DMS 273 (cell line): Measurements from ENCODE around the gene AIFM1.

Experiments used
- DNase-seq: peaks from one replicate; lab custom pipeline; 2025; ENCODE audit not compliant: unreplicated experiment; lab: John Stamatoyannopoulos, UW

The AIFM1 gene

GRCh38 chrX:130171446-130172126 is 5.9 kb upstream of the AIFM1 start, which contains the start of gene RAB33A:
RAB33A (plus strand) TSS chrX:130171962; CDS start chrX:130172063, 101 bp downstream.
- peak; percentile 48 for DNase-seq

GRCh38 chrX:130170752-130171445 is 5.3 kb upstream of the AIFM1 start:
- DNase-seq, result peak; percentile 75

DNA sequence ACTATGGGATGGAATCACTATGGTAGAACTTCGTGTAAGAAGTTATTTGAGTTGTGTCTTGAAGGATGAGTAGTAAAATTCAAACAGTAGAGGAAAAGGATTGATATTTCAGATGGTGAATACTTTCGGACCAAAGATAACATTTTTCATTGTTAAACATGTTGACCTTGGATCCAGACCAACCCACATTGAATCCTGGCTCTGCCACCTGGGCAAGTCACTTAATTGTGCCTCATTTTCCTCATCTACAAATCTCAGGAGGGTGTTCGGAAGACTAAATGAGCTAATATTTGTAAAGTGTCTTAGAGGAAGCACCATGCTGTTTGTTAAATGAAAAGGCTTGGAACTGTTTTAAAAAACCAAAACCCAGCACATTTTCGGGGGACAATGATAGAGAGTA is 1.4 kb upstream of the AIFM1 start:
- DNase-seq, result no peak

DNA sequence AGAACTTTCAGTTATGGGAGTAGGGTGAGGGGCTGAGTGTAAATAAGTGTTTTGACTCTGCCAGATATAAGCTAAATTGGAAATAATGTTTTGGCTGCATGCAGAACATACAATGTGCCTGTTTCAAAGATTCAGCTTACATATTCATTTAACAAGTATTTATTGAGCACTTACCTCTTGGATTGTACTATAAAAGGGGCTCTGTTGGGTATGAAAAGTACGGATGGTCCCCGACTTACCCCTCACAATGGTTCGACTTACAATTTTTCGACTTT is 799 bp upstream of the AIFM1 start:
- DNase-seq, result no peak

DNA sequence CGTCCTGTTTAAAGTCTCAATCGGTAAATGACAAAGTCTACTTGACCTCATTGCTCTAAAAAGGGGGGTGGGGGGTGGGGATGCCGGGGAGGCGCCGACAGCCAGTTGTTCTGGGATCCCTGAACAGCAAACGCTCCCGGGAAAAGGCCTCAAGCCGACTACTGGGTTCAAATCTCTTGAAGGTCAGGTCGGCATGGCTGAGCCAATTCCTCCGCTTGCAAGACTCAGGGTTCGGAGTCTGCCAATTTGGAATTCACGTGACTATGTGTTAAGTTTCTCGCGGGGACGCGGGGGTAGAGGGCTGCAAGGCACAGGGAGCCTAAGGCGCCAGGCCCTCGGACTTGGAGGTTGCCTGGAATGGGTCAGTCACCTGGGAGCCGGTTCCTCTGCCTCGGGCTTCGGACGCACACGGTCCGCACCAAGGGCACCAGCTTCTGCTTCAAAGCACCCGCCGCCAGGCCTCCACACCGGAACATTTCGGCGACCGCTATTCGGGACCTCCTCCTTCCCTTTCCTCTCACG is 399 bp downstream of the AIFM1 start:
- DNase-seq, result peak; percentile 72

DNA sequence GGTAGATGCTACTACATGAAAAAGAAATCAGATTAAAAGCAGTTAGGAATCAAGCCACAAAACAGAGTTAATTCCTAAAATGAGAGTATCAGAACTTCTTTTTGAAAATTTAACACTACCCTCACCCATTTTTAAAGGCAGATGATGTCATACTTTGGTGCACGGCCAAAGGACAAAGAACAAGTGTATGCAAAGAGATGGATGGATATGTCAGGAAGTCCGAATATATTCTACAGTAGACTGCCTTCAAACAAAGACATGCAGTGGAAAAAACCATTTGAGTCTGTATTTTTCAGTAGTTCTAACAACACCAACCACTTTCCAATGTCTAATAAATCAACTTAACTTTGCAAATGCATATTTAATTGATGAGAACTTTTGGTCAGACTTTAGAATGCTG is 2.2 kb downstream of the AIFM1 start:
- no peak for DNase-seq

DNA sequence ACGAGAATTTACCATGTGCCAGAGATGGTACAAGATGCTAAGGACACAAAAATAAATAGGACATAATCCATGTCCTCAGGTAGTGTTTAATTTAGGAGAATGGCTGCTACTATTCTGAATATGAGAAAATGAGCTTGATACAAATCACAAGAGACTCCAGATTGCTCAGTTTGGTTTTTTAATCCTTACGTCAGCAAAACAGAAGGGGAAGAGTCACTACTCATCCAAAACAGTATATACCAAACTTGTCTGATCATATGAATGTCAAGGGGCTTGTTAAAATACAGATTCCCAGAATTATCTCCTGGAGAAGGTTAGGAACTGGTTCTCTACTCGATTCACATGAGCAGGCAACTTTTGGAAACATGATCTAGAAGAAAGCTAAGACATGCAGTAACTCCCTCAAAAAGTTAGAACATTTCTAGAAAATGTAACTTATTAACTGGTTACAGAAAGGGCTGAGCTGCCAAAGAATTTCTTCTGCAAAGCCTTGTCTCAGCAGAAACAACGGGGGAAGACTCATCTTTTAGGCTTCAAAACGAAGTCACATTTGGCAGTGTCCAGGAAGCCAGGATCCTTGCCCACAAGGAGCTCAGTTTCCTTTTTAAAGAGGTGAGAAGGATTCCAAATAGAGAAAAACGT is 3.4 kb downstream of the AIFM1 start:
- DNase-seq, result no peak

- DNase-seq, result no peak
Measured at GRCh38 chrX:130159776-130160175, 5.9 kb downstream of the AIFM1 start.

DNA sequence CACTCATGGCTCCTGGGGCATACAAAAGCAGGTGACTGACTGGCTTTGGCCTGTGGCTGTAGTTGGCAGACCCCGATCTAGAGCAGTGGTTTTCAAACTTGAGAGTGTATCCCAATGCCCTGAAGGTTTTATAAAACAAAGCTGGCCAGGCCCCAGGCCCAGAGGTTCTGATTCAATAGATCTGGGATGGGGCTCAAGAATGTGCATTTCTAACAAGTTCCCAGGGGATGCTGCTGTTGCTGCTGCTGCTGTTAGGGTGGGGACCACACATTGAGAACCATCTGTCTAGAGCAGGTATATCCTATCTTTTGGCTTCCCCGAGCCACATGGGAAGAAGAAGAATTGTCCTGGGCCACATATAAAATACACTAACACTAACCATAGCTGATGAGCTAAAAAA is 7.3 kb downstream of the AIFM1 start:
- DNase-seq, result no peak

GRCh38 chrX:130155564-130155963 is 10.1 kb downstream of the AIFM1 start:
- no peak for DNase-seq

DNA sequence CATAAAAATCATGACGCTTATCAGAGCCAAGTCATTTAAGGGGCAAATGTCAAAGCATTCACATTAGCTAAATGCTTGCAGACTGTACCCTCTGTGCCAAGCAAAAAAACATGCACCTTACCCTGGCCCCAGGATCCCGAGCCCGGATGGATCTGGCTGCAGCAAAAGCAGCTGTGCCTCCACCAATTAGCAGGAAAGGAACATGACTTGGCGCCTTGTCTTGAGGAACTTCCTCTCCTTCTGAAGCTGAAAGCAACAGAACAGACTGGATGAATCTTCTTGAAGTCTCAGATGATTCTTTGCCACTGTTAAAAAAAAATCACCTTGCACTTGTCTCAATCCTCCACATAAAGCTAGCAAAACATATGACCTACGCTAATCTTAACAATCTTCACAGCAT is 18.0 kb downstream of the AIFM1 start:
- no peak for DNase-seq

DNA sequence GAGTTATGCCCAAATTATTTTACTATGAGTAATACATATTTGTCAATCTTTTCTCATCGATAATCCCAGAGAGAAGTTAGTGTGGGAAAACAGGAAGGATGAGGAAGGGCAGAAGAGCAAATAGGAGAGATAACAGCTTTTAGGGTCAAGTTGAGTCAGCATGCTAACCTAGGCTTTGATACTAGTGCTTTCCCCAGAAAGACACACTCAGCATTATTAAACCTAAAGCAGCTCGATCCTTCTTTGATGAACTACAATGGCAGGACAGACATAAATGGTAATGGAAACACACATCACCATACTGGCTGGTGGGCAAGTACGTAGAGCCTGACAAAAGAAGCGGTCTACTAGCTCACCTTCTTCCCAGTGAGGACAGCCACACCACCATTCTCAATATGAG is 20.5 kb downstream of the AIFM1 start:
- DNase-seq, result no peak

- no peak for DNase-seq
Measured at GRCh38 chrX:130144509-130144908, 21.1 kb downstream of the AIFM1 start.

GRCh38 chrX:130139474-130140201 is 26.0 kb downstream of the AIFM1 start:
- no peak for DNase-seq

GRCh38 chrX:130136961-130137360 is 28.7 kb downstream of the AIFM1 start:
- no peak for DNase-seq

DNA sequence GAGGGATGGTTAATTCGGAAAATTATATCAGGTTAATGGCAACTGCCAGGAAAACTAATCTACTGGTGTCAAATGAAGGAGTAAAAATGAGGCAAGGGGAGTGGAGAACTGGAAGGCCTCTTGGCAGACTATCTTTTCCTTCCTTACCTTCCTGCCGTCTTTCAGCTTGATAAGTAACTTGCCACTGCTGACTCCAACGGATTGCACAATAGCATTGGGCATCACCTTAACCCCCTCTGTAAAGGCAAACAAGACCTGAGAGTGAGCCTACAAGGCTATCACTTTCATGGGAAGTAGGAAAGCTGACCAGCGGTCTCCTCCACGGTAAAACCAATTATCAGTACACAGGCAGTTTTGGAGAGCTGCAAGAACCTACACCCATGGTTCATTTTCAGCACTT is 29.1 kb downstream of the AIFM1 start:
- DNase-seq, result no peak

GRCh38 chrX:130130990-130131389 is 34.7 kb downstream of the AIFM1 start:
- DNase-seq, result no peak

DNA sequence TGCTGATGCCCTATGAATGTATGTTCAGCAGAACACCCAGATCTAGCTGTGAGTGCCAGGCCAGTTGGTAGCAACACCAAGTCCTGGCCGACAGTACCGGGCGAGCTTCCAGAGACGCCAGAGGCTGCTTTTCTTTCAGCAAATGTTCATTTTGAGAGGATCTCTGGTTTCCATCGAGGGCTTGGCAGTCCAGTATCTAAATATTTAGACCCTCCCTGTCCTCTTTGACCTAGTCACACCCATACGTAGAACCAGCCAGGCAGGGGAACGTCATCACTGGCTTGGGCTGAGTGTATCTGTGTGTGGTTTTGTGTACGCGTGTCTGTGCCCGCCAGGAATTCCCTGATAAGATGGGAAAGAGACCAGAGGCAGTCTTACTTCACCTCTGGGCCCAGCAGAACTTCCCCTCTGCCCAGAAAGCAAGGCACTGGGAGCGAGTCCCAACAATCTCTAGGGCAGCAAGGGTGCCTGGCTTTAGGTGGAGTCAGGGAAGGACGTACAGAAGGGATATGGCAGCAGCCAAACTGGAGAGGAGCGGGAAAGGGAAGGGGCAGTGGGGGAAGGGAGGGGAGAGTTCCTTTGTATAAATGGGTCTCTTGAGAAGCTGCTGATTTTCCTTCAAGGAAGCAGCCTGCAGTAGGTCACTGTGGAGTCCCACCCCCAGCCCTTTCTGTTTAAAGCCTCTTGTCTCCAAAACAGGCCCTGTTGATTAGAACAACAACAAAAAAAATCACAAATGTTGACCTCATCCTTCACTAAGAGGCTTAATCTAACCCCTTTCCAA is 40.4 kb downstream of the AIFM1 start:
- no peak for DNase-seq

DNA sequence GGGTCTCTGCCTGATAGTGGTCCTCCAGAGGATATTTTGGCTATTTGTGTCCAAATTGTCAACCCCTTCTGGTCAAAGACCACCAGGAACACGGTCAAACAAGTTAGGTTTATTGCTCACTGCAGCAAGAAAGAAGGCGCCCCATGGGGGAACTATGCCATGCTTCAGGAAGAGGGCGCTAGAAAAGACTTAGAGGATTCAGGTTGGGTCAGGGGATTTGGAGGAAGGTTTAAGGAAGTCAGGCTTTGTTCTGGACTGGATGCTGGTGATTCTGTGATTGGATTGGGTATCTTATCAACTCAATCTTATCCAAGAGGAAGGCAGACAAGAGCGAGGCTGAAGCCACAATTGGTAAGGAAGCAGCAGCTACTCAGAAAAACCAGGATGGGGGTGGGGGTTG is 41.1 kb downstream of the AIFM1 start:
- no peak for DNase-seq

DNA sequence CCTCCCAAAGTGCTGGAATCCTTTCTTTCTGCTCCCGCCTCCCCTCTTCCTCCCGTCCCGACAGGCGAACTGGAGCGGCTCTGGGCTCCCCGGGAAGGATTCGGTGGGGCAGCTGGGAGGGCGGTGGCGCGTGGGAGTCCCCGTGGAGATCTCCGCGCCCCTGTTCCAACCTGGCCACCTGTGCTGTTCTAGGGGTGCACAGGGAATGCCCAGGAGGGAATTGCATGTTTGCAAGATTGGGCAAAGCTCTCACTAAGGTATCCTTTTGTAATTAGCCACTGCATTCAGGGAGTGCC is 44.2 kb downstream of the AIFM1 start:
- DNase-seq, result no peak
